AG09319 (cell line): Measurements from ENCODE around the gene REG4.
A peak's percentile ranks its signal among the peaks of the same experiment; 100 is the strongest.
"Not testable (repeated sequence)": the region's sequence is repeated elsewhere in the genome, so short reads cannot be mapped to it uniquely, and the experiment has no call there.

Experiments
- DNase-seq: peaks from one replicate; pipeline ENCODE4 v3.0.0-alpha.2; 2010; ENCODE audit warnings: low read depth; ENCODE audit errors: extremely low read depth
- TF ChIP-seq, protein P1 (sequence below): IDR thresholded peaks from 2 replicates; pipeline ENCODE4 v1.5.1; 2011; ENCODE audit warnings: low read depth, mild to moderate bottlenecking, inconsistent platforms, low read length, moderate library complexity

REG4 gene

DNA sequence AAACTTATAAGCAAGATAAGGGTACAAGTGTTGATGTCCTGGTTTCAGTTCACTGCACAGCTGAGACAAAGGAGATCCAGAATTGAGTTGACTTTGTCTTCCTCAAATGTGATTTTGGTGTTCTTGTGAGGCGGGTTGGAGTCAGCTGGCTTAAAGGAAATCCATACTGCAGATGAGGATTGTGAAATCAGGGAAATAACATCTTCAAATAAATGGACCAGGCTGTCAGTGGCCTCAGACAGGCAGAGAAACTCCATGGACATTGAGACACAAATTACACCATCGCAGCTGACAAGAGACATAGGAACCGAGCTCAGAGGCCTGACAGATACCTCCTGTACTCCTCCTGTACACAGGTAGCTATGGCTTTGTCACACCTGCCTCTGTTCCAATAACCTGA lies 27.0 kb upstream of the REG4 start:
- no peak for DNase-seq
- TF ChIP-seq, protein P1, sequence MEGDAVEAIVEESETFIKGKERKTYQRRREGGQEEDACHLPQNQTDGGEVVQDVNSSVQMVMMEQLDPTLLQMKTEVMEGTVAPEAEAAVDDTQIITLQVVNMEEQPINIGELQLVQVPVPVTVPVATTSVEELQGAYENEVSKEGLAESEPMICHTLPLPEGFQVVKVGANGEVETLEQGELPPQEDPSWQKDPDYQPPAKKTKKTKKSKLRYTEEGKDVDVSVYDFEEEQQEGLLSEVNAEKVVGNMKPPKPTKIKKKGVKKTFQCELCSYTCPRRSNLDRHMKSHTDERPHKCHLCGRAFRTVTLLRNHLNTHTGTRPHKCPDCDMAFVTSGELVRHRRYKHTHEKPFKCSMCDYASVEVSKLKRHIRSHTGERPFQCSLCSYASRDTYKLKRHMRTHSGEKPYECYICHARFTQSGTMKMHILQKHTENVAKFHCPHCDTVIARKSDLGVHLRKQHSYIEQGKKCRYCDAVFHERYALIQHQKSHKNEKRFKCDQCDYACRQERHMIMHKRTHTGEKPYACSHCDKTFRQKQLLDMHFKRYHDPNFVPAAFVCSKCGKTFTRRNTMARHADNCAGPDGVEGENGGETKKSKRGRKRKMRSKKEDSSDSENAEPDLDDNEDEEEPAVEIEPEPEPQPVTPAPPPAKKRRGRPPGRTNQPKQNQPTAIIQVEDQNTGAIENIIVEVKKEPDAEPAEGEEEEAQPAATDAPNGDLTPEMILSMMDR: no peak

DNA sequence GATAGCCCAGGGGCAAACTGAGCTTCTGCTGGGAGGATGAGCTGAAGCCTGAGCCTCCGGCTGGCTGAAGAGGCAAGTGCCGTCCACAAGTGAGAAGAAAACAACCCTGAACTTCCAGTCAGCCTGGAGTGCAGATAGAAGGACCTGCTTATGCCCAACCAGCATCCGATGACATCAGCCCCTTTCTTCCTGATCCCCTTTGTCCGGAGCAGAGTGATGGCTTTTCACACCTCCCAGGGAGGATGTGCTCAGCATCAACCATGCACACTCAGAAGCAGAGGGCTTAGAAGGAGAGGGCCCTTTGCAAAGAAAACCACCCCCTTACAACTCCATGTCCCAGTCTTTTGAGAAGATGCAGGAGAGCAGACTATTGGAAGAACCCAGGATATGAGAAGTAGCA lies 23.7 kb upstream of the REG4 start:
- no peak for DNase-seq

DNA sequence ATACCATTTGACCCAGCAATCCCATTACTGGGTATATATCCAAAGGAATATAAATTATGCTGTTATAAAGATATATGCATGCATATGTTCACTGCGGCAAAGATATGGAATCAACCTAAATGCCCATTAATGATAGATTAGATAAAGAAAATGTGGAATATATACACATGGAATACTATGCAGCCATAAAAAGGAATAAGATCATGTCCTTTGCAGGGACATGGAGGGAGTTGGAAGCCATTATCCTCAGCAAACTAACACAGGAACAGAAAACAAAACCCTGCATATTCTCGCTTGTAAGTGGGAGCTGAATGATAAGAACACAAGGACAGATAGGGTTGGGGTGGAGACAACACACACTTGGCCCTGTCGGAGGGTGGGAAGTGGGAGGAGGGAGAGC lies 19.8 kb upstream of the REG4 start:
- no peak for DNase-seq
- TF ChIP-seq, protein P1: no peak

More for the DNA sequence above, 23.7 kb upstream of the REG4 start:
- TF ChIP-seq, protein P1: no peak

DNA sequence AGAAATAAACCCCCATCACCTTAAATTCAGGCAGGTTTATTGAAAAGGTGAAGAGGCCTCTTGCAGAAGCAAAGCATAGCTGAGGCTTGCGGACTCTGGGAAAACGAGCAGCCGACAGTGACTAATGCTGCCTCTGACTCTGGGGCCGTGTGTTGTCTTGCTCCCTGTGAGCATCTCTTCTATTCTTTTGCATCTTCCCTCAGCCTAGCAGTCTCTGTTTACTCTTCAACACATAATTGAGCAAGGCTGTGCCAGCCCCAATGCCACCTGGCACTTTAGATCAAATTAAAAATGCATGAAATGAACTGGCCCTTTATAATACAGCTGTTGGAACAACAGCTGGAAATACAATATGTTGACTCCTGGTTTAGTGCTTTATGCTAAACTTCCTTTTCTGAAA lies 18.4 kb upstream of the REG4 start:
- no peak for DNase-seq
- TF ChIP-seq, protein P1: no peak

DNA sequence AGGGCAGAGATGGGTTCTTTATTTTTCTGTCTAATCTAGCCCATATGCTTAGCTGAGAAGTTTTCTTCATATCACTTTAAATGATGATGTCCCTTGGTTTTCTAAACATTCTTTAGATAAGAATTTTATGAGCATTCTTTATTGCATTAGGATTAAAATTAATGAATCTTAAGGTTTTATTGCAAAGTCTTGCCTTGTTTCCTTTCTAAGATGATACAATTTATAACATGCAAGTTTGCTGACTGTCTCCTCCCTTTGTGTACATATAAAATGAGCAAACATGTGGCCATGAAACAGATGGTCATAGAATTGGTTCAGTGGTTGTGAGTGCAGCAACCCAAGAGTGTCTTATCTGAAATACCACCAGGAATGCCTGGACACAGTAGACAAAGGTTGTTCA lies 17.7 kb upstream of the REG4 start:
- DNase-seq: not testable (repeated sequence)

DNA sequence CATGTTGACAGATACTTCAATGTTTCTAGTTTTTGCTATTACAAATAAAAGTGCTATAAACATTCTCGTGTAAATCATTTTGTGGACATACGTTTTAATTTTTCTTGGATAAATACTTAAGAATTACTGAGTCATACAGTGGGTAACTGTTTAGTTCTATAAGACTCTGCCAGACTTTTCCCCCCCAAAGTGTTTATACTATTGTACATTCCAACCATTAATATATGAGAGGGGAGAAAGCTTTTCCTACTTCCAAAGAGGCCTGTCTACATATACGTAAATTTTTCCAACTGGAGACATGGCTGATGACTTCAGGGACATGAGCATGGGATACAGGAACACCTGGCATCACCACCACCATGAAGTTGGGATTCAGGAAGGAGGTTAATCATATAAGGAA lies 17.0 kb upstream of the REG4 start:
- TF ChIP-seq, protein P1: no peak
- DNase-seq: no peak

DNA sequence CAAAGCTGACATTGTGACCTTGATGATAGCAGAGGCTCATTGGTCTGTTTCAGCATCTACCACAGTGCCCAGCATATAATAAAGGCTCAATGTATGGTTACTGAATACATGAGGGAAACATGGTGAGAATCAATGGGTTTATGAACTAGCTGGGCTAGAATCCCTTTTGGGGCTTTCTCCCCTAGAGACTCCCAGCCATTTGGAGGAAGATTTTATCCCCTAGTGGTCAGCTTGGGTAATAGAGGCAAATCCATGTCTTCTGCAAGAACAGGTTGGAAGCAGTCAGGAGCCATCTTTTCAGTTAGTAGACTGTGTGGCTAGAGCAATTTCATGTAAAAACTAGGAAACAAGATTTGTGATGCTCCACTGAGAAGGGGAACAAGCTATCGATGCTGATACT lies 15.8 kb upstream of the REG4 start:
- TF ChIP-seq, protein P1: peak; percentile 21

DNA sequence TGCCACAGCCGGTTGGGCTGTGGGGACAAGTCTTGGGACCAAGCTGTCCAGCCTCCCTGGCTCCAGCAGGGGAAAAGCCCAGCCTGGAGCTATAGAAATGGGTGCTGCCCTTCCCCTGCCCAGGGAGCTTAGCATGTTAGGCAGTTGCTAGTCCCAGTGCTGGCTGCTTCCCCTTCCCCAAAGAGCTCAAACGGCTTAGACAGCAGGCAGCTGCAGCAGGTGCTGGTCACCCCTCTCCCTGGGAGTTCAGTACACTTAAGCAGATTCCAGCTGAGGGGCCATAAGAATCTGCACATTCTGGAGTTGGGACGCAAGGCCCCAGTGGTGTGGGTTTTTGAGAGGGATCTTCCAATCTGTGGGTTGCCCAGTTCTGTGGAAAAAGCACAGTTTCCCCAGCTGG lies 11.1 kb upstream of the REG4 start:
- TF ChIP-seq, protein P1: no peak
- DNase-seq: no peak

More for the DNA sequence above, 15.8 kb upstream of the REG4 start:
- DNase-seq: no peak
